ENCODE results near the gene JUND. TPM values are rescaled to one million over a fixed set of nuclear protein-coding genes. Genes with fewer than 3 reads are reported as not detected.

The JUND gene
- polyA plus RNA-seq, 1 experiment: 48.6 TPM

- TF ChIP-seq, protein P1, sequence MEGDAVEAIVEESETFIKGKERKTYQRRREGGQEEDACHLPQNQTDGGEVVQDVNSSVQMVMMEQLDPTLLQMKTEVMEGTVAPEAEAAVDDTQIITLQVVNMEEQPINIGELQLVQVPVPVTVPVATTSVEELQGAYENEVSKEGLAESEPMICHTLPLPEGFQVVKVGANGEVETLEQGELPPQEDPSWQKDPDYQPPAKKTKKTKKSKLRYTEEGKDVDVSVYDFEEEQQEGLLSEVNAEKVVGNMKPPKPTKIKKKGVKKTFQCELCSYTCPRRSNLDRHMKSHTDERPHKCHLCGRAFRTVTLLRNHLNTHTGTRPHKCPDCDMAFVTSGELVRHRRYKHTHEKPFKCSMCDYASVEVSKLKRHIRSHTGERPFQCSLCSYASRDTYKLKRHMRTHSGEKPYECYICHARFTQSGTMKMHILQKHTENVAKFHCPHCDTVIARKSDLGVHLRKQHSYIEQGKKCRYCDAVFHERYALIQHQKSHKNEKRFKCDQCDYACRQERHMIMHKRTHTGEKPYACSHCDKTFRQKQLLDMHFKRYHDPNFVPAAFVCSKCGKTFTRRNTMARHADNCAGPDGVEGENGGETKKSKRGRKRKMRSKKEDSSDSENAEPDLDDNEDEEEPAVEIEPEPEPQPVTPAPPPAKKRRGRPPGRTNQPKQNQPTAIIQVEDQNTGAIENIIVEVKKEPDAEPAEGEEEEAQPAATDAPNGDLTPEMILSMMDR (IDR thresholded peaks at IDR 0.05; ENCODE audit: low read depth, low read length): no peak
- Histone ChIP-seq H3K9me3 (ENCODE audit: control insufficient read depth, insufficient read depth, low read length) (no peaks in the 10 kb centered on the region; the same call in 1 of the 2 replicates), H3K27me3 (ENCODE audit: control insufficient read depth, insufficient read depth, low read length) (no peaks in the 10 kb centered on the region), H3K4me3 (ENCODE audit: low read depth, low read length) (no peak overlapping the region), H3K27ac (ENCODE audit: low read depth, low read length) (no peak overlapping the region)
- ChIA-PET POLR2A (no interaction called here), CTCF (no interaction called here)
- DNase-seq (ENCODE audit: low read depth, low spot score): no peak
These were observed 28.2 kb upstream of the JUND start for GRCh38 chr19:18309525-18310064.

GRCh38 chr19:18308948-18309325 lies 27.5 kb upstream of the JUND start:
- POLR2A ChIA-PET: interaction anchor here (0.7 to 0.9 kb wide), 2 partner anchors 13 to 27 kb away, joined by 3 read pairs; no protein-coding TSS in a partner anchor
- CTCF ChIA-PET: no interaction called here
- DNase-seq (ENCODE audit: low read depth, low spot score): no peak
- no peak overlapping the region for H3K4me3 ChIP-seq (ENCODE audit: low read depth, low read length)
- H3K9me3 ChIP-seq (ENCODE audit: control insufficient read depth, insufficient read depth, low read length): no peaks in the 10 kb centered on the region; the same call in 1 of the 2 replicates
- H3K27me3 ChIP-seq (ENCODE audit: control insufficient read depth, insufficient read depth, low read length): no peaks in the 10 kb centered on the region
- TF ChIP-seq, protein P1 (IDR thresholded peaks at IDR 0.05; ENCODE audit: low read depth, low read length): no peak
- no peak overlapping the region for H3K27ac ChIP-seq (ENCODE audit: low read depth, low read length)

- Histone ChIP-seq H3K27ac (ENCODE audit: low read depth, low read length) (no peak overlapping the region), H3K9me3 (ENCODE audit: control insufficient read depth, insufficient read depth, low read length) (no peaks in the 10 kb centered on the region; the same call in 1 of the 2 replicates), H3K4me3 (ENCODE audit: low read depth, low read length) (no peak overlapping the region), H3K27me3 (ENCODE audit: control insufficient read depth, insufficient read depth, low read length) (no peaks in the 10 kb centered on the region)
- CTCF ChIA-PET: no interaction called here
- TF ChIP-seq, protein P1 (IDR thresholded peaks at IDR 0.05; ENCODE audit: low read depth, low read length): no peak
- POLR2A ChIA-PET: interaction anchor here (0.7 to 0.9 kb wide), 2 partner anchors 13 to 27 kb away, joined by 3 read pairs; no protein-coding TSS in a partner anchor
- no peak for DNase-seq (ENCODE audit: low read depth, low spot score)
These were observed 26.9 kb upstream of the JUND start for GRCh38 chr19:18308051-18308947.

GRCh38 chr19:18307271-18307681 lies 25.9 kb upstream of the JUND start:
- POLR2A ChIA-PET: interaction anchor here (0.6 to 1.2 kb wide), 2 partner anchors 26 to 28 kb away, joined by 6 to 10 read pairs; partner anchors contain the start of gene JUND
- TF ChIP-seq, protein P1 (IDR thresholded peaks at IDR 0.05; ENCODE audit: low read depth, low read length): no peak
- no peak overlapping the region for H3K27ac ChIP-seq (ENCODE audit: low read depth, low read length)
- DNase-seq (ENCODE audit: low read depth, low spot score): no peak
- CTCF ChIA-PET: no interaction called here
- no peaks in the 10 kb centered on the region; the same call in 1 of the 2 replicates for H3K9me3 ChIP-seq (ENCODE audit: control insufficient read depth, insufficient read depth, low read length)
- H3K4me3 ChIP-seq (ENCODE audit: low read depth, low read length): no peak overlapping the region
- H3K27me3 ChIP-seq (ENCODE audit: control insufficient read depth, insufficient read depth, low read length): no peaks in the 10 kb centered on the region

DNA sequence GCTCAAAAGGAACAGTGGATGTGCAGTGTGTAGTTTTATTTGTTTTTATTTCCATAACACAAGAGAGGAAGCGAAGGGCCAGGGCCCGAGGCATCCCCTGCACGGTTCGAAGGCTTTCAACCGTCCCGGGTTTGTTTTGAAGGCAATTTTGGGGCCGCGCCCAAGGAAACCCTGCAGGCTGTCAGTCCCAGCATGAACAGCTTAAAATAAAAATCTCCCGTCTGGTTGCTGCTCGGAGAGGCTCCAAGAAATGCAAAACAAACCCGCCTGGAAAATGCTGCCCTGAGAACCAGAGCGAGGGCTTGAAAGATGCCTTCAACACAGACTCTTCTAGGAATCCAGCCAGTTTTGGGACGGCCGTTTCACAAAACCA lies 25.5 kb upstream of the JUND start:
- Histone ChIP-seq H3K9me3 (ENCODE audit: control insufficient read depth, insufficient read depth, low read length) (no peaks in the 10 kb centered on the region; the same call in 1 of the 2 replicates), H3K27me3 (ENCODE audit: control insufficient read depth, insufficient read depth, low read length) (no peaks in the 10 kb centered on the region), H3K4me3 (ENCODE audit: low read depth, low read length) (no peak overlapping the region), H3K27ac (ENCODE audit: low read depth, low read length) (no peak overlapping the region)
- ChIA-PET POLR2A (interaction anchor here (0.6 to 1.2 kb wide), 2 partner anchors 25 to 27 kb away, joined by 6 to 10 read pairs; partner anchors contain the start of gene JUND), CTCF (no interaction called here)
- TF ChIP-seq, protein P1 (IDR thresholded peaks at IDR 0.05; ENCODE audit: low read depth, low read length): no peak
- no peak for DNase-seq (ENCODE audit: low read depth, low spot score)

Measured in AG04450 (cell line).